Mucosa of descending colon (tissue), 3 donors: ENCODE measurements around the gene THADA. TPM values are rescaled to one million over a fixed set of nuclear protein-coding genes. Genes with fewer than 3 reads are reported as not detected.

Source experiments
- ATAC-seq: fragments of 200-7000 bp; cut with Tn5 transposase; one replicate; pipeline ENCODE4 v1.9.1; 2020; ENCODE audit warnings: mild to moderate bottlenecking, moderate library complexity
- DNase-seq, 3 donors: peaks; one replicate each; pipeline ENCODE4 v3.0.0-alpha.2; 2020
- H3K36me3 ChIP-seq: fragments of 200-600 bp; one replicate; pipeline ENCODE4 v1.8.0; 2021; ENCODE audit warnings: low read depth, mild to moderate bottlenecking
- H3K4me1 ChIP-seq: fragments of 200-600 bp; one replicate; pipeline ENCODE4 v1.8.0; 2021; ENCODE audit warnings: low read depth, mild to moderate bottlenecking
- H3K4me3 ChIP-seq: fragments of 200-600 bp; one replicate; pipeline ENCODE4 v1.8.0; 2021; ENCODE audit warnings: mild to moderate bottlenecking
- H3K9me3 ChIP-seq: fragments of 200-600 bp; one replicate; pipeline ENCODE4 v1.8.0; 2021; ENCODE audit warnings: mild to moderate bottlenecking
- CTCF ChIP-seq: fragments of 200-600 bp; IDR thresholded peaks from one replicate; pipeline ENCODE4 v1.8.0; 2022; ENCODE audit warnings: antibody characterized with exemption, mild to moderate bottlenecking
- intact Hi-C, 2 donors: fragments of 100-400 bp; cut with DNase I in 1 of 2; cut with micrococcal nuclease in 1 of 2; formaldehyde crosslinking; loops; one replicate each; pipeline versions ENCODE4 v1.11.0 to v1.11.1; 2022; cut with DNase I, micrococcal nuclease
- total RNA-seq, 3 donors: library from RNA; stranded (reverse); fragmentation: NEBNext Ultra II Directional in 2 of 3; extraction: Animal tissue kit (Norgen Biotek cat#: 25700) in 2 of 3; gene quantifications; one replicate each; pipeline versions ENCODE4 v1.2.1 to v1.2.4, GENCODE V29; 2021 to 2023
- donor health status: DM: no; HTN: no; CAD: no; lungs with moderate emphysema.
- donor health status: DM: no; HTN: no; CAD: no.
- donor health status: DM: no; HTN: yes; CAD: no.

Gene THADA
- total RNA-seq, 3 donors from 2014 or later = 20.1 to 26.7 (median 25.3) TPM

- DNase-seq (no peak), ATAC-seq (no peak)
- Histone ChIP-seq H3K9me3 (no peaks in the 10 kb centered on the region), H3K4me1 (no peaks in the 10 kb centered on the region), H3K4me3 (no peak overlapping the region), H3K36me3 (no peaks in the 10 kb centered on the region)
- intact Hi-C loops = no loop called here
- TF ChIP-seq CTCF = no peak
Measured at GRCh38 chr2:43473767-43474166, 122.1 kb downstream of the THADA start.

- ATAC-seq (peak; percentile 73), DNase-seq (no peak)
- H3K4me1 ChIP-seq = no peaks in the 10 kb centered on the region
- no peak for TF ChIP-seq CTCF
- intact Hi-C loops = no loop called here
- no peak overlapping the region for H3K4me3 ChIP-seq
- H3K36me3 ChIP-seq = no peaks in the 10 kb centered on the region
- no peaks in the 10 kb centered on the region for H3K9me3 ChIP-seq
Measured at GRCh38 chr2:43472527-43473194, 123.2 kb downstream of the THADA start.

GRCh38 chr2:43469713-43470112, 126.1 kb downstream of the THADA start:
- Histone ChIP-seq H3K4me1 (no peaks in the 10 kb centered on the region), H3K4me3 (no peak overlapping the region), H3K36me3 (no peaks in the 10 kb centered on the region), H3K9me3 (no peaks in the 10 kb centered on the region)
- intact Hi-C loops = no loop called here
- TF ChIP-seq CTCF = no peak
- peak; percentile 30 for ATAC-seq
- DNase-seq = no peak

GRCh38 chr2:43469094-43469493, 126.7 kb downstream of the THADA start:
- Histone ChIP-seq H3K4me1 (peaks cover under 1% of the 10 kb centered on the region), H3K36me3 (no peaks in the 10 kb centered on the region), H3K9me3 (no peaks in the 10 kb centered on the region), H3K4me3 (no peak overlapping the region)
- intact Hi-C loops = no loop called here
- TF ChIP-seq CTCF = no peak
- ATAC-seq = no peak
- DNase-seq = no peak

GRCh38 chr2:43467891-43468290, 127.9 kb downstream of the THADA start:
- Histone ChIP-seq H3K4me1 (peaks cover 12% of the 10 kb centered on the region), H3K9me3 (no peaks in the 10 kb centered on the region), H3K4me3 (no peak overlapping the region), H3K36me3 (no peaks in the 10 kb centered on the region)
- DNase-seq (no peak), ATAC-seq (no peak)
- intact Hi-C loops = no loop called here
- no peak for TF ChIP-seq CTCF

GRCh38 chr2:43465234-43465633, 130.6 kb downstream of the THADA start:
- Histone ChIP-seq H3K4me3 (no peak overlapping the region), H3K9me3 (no peaks in the 10 kb centered on the region), H3K4me1 (peaks cover 16% of the 10 kb centered on the region), H3K36me3 (no peaks in the 10 kb centered on the region)
- intact Hi-C loops = no loop called here
- DNase-seq (no peak), ATAC-seq (no peak)
- no peak for TF ChIP-seq CTCF
